ENCODE data around the gene HYAL3.

DNA sequence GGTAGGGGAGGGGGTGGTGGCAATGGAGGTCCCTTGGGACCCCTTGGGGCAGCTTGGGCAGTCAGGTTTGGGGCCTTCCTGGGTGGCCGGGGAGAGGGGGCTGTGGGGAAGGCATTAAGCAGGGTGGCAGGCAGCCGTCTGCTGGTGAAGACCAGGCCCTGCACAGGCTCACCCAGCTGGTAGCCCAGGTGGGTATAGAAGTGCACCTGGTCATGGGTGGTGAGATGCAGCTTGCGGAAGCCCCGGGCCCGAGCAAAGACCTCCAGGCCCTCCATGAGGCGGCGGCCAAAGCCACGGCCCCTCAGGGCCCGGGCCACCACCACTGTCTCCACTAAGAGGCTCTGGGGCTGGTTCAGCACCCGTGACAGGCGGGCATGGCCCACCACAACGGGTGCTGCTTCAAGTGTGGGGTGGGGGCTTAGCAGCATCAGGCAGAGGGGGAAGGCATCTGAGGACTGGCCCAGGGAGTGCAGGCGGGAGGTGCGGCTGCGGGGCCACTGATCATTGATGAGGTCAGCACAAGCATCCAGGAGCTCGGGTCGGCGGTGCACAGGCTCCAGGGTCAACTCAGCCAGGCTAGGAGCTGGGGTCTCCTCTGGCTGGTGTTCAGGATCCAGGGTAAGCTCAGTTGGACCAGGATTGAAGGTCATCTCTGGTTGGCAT, 2.4 kb downstream of the HYAL3 start:
- TF ChIP-seq, protein P1, sequence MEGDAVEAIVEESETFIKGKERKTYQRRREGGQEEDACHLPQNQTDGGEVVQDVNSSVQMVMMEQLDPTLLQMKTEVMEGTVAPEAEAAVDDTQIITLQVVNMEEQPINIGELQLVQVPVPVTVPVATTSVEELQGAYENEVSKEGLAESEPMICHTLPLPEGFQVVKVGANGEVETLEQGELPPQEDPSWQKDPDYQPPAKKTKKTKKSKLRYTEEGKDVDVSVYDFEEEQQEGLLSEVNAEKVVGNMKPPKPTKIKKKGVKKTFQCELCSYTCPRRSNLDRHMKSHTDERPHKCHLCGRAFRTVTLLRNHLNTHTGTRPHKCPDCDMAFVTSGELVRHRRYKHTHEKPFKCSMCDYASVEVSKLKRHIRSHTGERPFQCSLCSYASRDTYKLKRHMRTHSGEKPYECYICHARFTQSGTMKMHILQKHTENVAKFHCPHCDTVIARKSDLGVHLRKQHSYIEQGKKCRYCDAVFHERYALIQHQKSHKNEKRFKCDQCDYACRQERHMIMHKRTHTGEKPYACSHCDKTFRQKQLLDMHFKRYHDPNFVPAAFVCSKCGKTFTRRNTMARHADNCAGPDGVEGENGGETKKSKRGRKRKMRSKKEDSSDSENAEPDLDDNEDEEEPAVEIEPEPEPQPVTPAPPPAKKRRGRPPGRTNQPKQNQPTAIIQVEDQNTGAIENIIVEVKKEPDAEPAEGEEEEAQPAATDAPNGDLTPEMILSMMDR (IDR thresholded peaks at IDR 0.05; ENCODE audit: poor library complexity, severe bottlenecking) = no peak
- TF ChIP-seq EZH2 (IDR thresholded peaks at IDR 0.05; ENCODE audit: borderline replicate concordance, insufficient read depth, low read length, poor library complexity, severe bottlenecking) (no peak), EP300 (conservative IDR thresholded peaks at IDR 0.05; ENCODE audit: poor library complexity, severe bottlenecking) (no peak), SMC3 (conservative IDR thresholded peaks at IDR 0.05; ENCODE audit: poor library complexity) (no peak)
